WTC11 (cell line): ENCODE measurements around the gene AKAP9. TPM values are rescaled to one million over a fixed set of nuclear protein-coding genes. Genes with fewer than 3 reads are reported as not detected.

Experiments
- ATAC-seq: fragments of 200-7000 bp; cut with Tn5 transposase; 2 replicates; pipeline ENCODE4 v1.10.0; 2021; ENCODE audit warnings: mild to moderate bottlenecking, moderate library complexity
- CTCF ChIA-PET: fragments of 300-600 bp; sonication (Branson Sonifier 250); formaldehyde crosslinking; loops from one replicate; lab custom pipeline; 2021; ENCODE audit warnings: antibody characterized with exemption; lab: Charles Lee
- POLR2A ChIA-PET: fragments of 350-600 bp; sonication (Branson Sonifier 250); formaldehyde crosslinking; loops from one replicate; lab custom pipeline; 2021; ENCODE audit warnings: antibody characterized with exemption; lab: Charles Lee
- DNase-seq: peaks from one replicate; pipeline ENCODE4 v3.0.0; 2021; ENCODE audit warnings: low spot score
- H3K27ac Mint-ChIP-seq: 2 replicates; pipeline ENCODE4 v1.8.0; 2021; ENCODE audit warnings: mixed read lengths
- H3K27me3 Mint-ChIP-seq: 2 replicates; pipeline ENCODE4 v1.8.0; 2021; ENCODE audit warnings: low read depth, mild to moderate bottlenecking, moderate library complexity, mixed read lengths
- H3K36me3 Mint-ChIP-seq: 2 replicates; pipeline ENCODE4 v1.8.0; 2021; ENCODE audit warnings: mixed read lengths
- H3K4me1 Mint-ChIP-seq: 2 replicates; pipeline ENCODE4 v1.8.0; 2022; ENCODE audit warnings: mixed read lengths
- H3K4me3 Mint-ChIP-seq: 2 replicates; pipeline ENCODE4 v1.8.0; 2021; ENCODE audit warnings: mild to moderate bottlenecking, moderate library complexity, mixed read lengths
- H3K9me3 Mint-ChIP-seq: 2 replicates; pipeline ENCODE4 v1.8.0; 2021; ENCODE audit warnings: mixed read lengths
- ATF1 ChIP-seq: sonication (generic); formaldehyde crosslinking; IDR thresholded peaks from 2 replicates; pipeline ENCODE4 v1.8.1; 2023; ENCODE audit warnings: mild to moderate bottlenecking, moderate library complexity, missing genetic modification reagents
- ATF3 ChIP-seq: sonication (generic); formaldehyde crosslinking; conservative IDR thresholded peaks from 2 replicates; pipeline ENCODE4 v1.8.1; 2022; ENCODE audit warnings: mild to moderate bottlenecking, missing genetic modification reagents
- CBFB ChIP-seq: sonication (generic); formaldehyde crosslinking; IDR thresholded peaks from 2 replicates; pipeline ENCODE4 v1.8.1; 2022; ENCODE audit warnings: mild to moderate bottlenecking, low read depth, missing genetic modification reagents
- CREM ChIP-seq: sonication (generic); formaldehyde crosslinking; IDR thresholded peaks from 2 replicates; pipeline ENCODE4 v1.8.1; 2022; ENCODE audit warnings: mild to moderate bottlenecking, missing genetic modification reagents, moderate library complexity
- ELF4 ChIP-seq: sonication (generic); formaldehyde crosslinking; IDR thresholded peaks from 2 replicates; pipeline ENCODE4 v1.8.1; 2022; ENCODE audit warnings: low read depth, mild to moderate bottlenecking, moderate library complexity, missing genetic modification reagents
- EMX1 ChIP-seq: fragments of 250-450 bp; sonication (Bioruptor Pico); IDR thresholded peaks from 2 replicates; pipeline ENCODE4 v1.8.0; 2021; ENCODE audit warnings: mild to moderate bottlenecking
- FOXP1 ChIP-seq: sonication (generic); formaldehyde crosslinking; IDR thresholded peaks from 2 replicates; pipeline ENCODE4 v1.8.0; 2022; ENCODE audit warnings: missing genetic modification reagents, mild to moderate bottlenecking, moderate library complexity, borderline replicate concordance
- FOXP4 ChIP-seq: sonication (generic); formaldehyde crosslinking; IDR thresholded peaks from 2 replicates; pipeline ENCODE4 v1.8.0; 2022; ENCODE audit warnings: mild to moderate bottlenecking, missing genetic modification reagents
- HMGA2 ChIP-seq: fragments of 250-450 bp; sonication (Bioruptor Pico); IDR thresholded peaks from 2 replicates; pipeline ENCODE4 v1.4.0; 2021; ENCODE audit warnings: mild to moderate bottlenecking, moderate library complexity
- JUN ChIP-seq: sonication (generic); formaldehyde crosslinking; IDR thresholded peaks from 2 replicates; pipeline ENCODE4 v1.8.0; 2023; ENCODE audit warnings: mild to moderate bottlenecking, missing genetic modification reagents
- MAX ChIP-seq: sonication (generic); formaldehyde crosslinking; IDR thresholded peaks from 2 replicates; pipeline ENCODE4 v1.8.0; 2022; ENCODE audit warnings: mild to moderate bottlenecking, missing genetic modification reagents
- MXD4 ChIP-seq: fragments of 250-450 bp; sonication (Bioruptor Pico); IDR thresholded peaks from 2 replicates; pipeline ENCODE4 v1.8.0; 2021; ENCODE audit warnings: mild to moderate bottlenecking, moderate library complexity, borderline replicate concordance
- NR1H2 ChIP-seq: sonication (generic); formaldehyde crosslinking; IDR thresholded peaks from 2 replicates; pipeline ENCODE4 v1.9.0; 2021; ENCODE audit warnings: mild to moderate bottlenecking, moderate library complexity, missing genetic modification reagents
- NR2C2 ChIP-seq: sonication (generic); formaldehyde crosslinking; IDR thresholded peaks from 2 replicates; pipeline ENCODE4 v1.8.0; 2022; ENCODE audit warnings: mild to moderate bottlenecking, missing genetic modification reagents
- PREB ChIP-seq: sonication (generic); formaldehyde crosslinking; IDR thresholded peaks from 2 replicates; pipeline ENCODE4 v1.8.1; 2022; ENCODE audit warnings: mild to moderate bottlenecking, missing genetic modification reagents, moderate library complexity, borderline replicate concordance
- RORB ChIP-seq: fragments of 250-450 bp; sonication (Bioruptor Pico); IDR thresholded peaks from 2 replicates; pipeline ENCODE4 v1.9.0; 2021; ENCODE audit warnings: mild to moderate bottlenecking
- SOX15 ChIP-seq: fragments of 250-450 bp; sonication (Bioruptor Pico); IDR thresholded peaks from 2 replicates; pipeline ENCODE4 v1.9.0; 2021; ENCODE audit warnings: mild to moderate bottlenecking
- TEAD4 ChIP-seq: sonication (generic); formaldehyde crosslinking; IDR thresholded peaks from 2 replicates; pipeline ENCODE4 v1.8.0; 2022; ENCODE audit warnings: mild to moderate bottlenecking, missing genetic modification reagents
- USF1 ChIP-seq: sonication (generic); formaldehyde crosslinking; IDR thresholded peaks from 2 replicates; pipeline ENCODE4 v1.8.0; 2022; ENCODE audit warnings: mild to moderate bottlenecking, missing genetic modification reagents
- ZBTB21 ChIP-seq: sonication (generic); formaldehyde crosslinking; IDR thresholded peaks from 2 replicates; pipeline ENCODE4 v1.8.1; 2023; ENCODE audit warnings: mild to moderate bottlenecking, missing genetic modification reagents, borderline replicate concordance
- ZBTB43 ChIP-seq: sonication (generic); formaldehyde crosslinking; IDR thresholded peaks from 2 replicates; pipeline ENCODE4 v1.8.1; 2023; ENCODE audit warnings: mild to moderate bottlenecking, missing genetic modification reagents
- ZNF138 ChIP-seq: sonication (generic); formaldehyde crosslinking; conservative IDR thresholded peaks from 2 replicates; pipeline ENCODE4 v1.8.1; 2022; ENCODE audit warnings: mild to moderate bottlenecking, moderate library complexity, missing genetic modification reagents
- ZNF232 ChIP-seq: sonication (generic); formaldehyde crosslinking; IDR thresholded peaks from 2 replicates; pipeline ENCODE4 v1.8.0; 2022; ENCODE audit warnings: mild to moderate bottlenecking, missing genetic modification reagents
- ZNF317 ChIP-seq: sonication (generic); formaldehyde crosslinking; IDR thresholded peaks from 2 replicates; pipeline ENCODE4 v1.8.1; 2023; ENCODE audit warnings: low read depth, mild to moderate bottlenecking, moderate library complexity, missing genetic modification reagents, borderline replicate concordance
- ZNF416 ChIP-seq: fragments of 250-450 bp; sonication (Bioruptor Pico); IDR thresholded peaks from 2 replicates; pipeline ENCODE4 v1.9.0; 2021; ENCODE audit warnings: mild to moderate bottlenecking, inconsistent platforms
- total RNA-seq: library from RNA; stranded (reverse); gene quantifications from 3 replicates; pipeline ENCODE4 v1.2.3, GENCODE V29; 2021

The AKAP9 gene
- total RNA-seq, 1 experiment from 2014 or later: 35.2 TPM

- peaks cover 60% of the 10 kb centered on the region for H3K36me3 Mint-ChIP-seq
- H3K27me3 Mint-ChIP-seq: no peaks in the 10 kb centered on the region
- peaks cover 11% of the 10 kb centered on the region for H3K9me3 Mint-ChIP-seq
- TF ChIP-seq FOXP4 (CRISPR knock-in tag): no peak
- no peak for TF ChIP-seq USF1
- TF ChIP-seq TEAD4 (CRISPR knock-in tag): no peak
- TF ChIP-seq ZNF317 (CRISPR knock-in tag): no peak
- TF ChIP-seq RORB (CRISPR knock-in tag): no peak
- TF ChIP-seq CBFB (CRISPR knock-in tag): no peak
- no peak for TF ChIP-seq NR1H2 (CRISPR knock-in tag)
- TF ChIP-seq FOXP1 (CRISPR knock-in tag): no peak
- TF ChIP-seq MAX: no peak
- TF ChIP-seq ZBTB21 (CRISPR knock-in tag): no peak
- no peak for TF ChIP-seq MXD4
- no peak for TF ChIP-seq ATF1 (CRISPR knock-in tag)
- no peak for TF ChIP-seq ATF3 (CRISPR knock-in tag)
- CTCF ChIA-PET: no interaction called here
- POLR2A ChIA-PET: no interaction called here
- no peak overlapping the region for H3K27ac Mint-ChIP-seq
- DNase-seq (no peak), ATAC-seq (no peak)
- H3K4me3 Mint-ChIP-seq: no peak overlapping the region
- H3K4me1 Mint-ChIP-seq: no peaks in the 10 kb centered on the region
Measured at GRCh38 chr7:92088266-92088665, 147.6 kb downstream of the AKAP9 start.

GRCh38 chr7:92092210-92092609 lies 151.5 kb downstream of the AKAP9 start:
- DNase-seq (no peak), ATAC-seq (no peak)
- Mint-ChIP-seq H3K27me3 (no peaks in the 10 kb centered on the region), H3K4me3 (no peak overlapping the region), H3K9me3 (peaks cover 7% of the 10 kb centered on the region), H3K27ac (no peak overlapping the region), H3K4me1 (no peaks in the 10 kb centered on the region), H3K36me3 (peaks cover 45% of the 10 kb centered on the region)
- ChIA-PET CTCF (no interaction called here), POLR2A (no interaction called here)
- TF ChIP-seq ZBTB21 (CRISPR knock-in tag): no peak
- no peak for TF ChIP-seq ZBTB43 (CRISPR knock-in tag)
- TF ChIP-seq HMGA2: no peak
- no peak for TF ChIP-seq MXD4
- TF ChIP-seq ZNF232: no peak
- no peak for TF ChIP-seq MAX
- TF ChIP-seq ZNF138: no peak
- TF ChIP-seq ZNF416 (CRISPR knock-in tag): no peak
- TF ChIP-seq CBFB (CRISPR knock-in tag): no peak
- no peak for TF ChIP-seq JUN
- no peak for TF ChIP-seq PREB (CRISPR knock-in tag)
- no peak for TF ChIP-seq CREM (CRISPR knock-in tag)
- no peak for TF ChIP-seq EMX1 (CRISPR knock-in tag)
- no peak for TF ChIP-seq SOX15
- TF ChIP-seq NR2C2 (CRISPR knock-in tag): no peak
- no peak for TF ChIP-seq NR1H2 (CRISPR knock-in tag)
- no peak for TF ChIP-seq ELF4 (CRISPR knock-in tag)
